Measurements from ENCODE around the gene KLHL20.
"Not testable (repeated sequence)": the region's sequence is repeated elsewhere in the genome, so short reads cannot be mapped to it uniquely, and the experiment has no call there.

KLHL20 gene, protein sequence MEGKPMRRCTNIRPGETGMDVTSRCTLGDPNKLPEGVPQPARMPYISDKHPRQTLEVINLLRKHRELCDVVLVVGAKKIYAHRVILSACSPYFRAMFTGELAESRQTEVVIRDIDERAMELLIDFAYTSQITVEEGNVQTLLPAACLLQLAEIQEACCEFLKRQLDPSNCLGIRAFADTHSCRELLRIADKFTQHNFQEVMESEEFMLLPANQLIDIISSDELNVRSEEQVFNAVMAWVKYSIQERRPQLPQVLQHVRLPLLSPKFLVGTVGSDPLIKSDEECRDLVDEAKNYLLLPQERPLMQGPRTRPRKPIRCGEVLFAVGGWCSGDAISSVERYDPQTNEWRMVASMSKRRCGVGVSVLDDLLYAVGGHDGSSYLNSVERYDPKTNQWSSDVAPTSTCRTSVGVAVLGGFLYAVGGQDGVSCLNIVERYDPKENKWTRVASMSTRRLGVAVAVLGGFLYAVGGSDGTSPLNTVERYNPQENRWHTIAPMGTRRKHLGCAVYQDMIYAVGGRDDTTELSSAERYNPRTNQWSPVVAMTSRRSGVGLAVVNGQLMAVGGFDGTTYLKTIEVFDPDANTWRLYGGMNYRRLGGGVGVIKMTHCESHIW

DNA sequence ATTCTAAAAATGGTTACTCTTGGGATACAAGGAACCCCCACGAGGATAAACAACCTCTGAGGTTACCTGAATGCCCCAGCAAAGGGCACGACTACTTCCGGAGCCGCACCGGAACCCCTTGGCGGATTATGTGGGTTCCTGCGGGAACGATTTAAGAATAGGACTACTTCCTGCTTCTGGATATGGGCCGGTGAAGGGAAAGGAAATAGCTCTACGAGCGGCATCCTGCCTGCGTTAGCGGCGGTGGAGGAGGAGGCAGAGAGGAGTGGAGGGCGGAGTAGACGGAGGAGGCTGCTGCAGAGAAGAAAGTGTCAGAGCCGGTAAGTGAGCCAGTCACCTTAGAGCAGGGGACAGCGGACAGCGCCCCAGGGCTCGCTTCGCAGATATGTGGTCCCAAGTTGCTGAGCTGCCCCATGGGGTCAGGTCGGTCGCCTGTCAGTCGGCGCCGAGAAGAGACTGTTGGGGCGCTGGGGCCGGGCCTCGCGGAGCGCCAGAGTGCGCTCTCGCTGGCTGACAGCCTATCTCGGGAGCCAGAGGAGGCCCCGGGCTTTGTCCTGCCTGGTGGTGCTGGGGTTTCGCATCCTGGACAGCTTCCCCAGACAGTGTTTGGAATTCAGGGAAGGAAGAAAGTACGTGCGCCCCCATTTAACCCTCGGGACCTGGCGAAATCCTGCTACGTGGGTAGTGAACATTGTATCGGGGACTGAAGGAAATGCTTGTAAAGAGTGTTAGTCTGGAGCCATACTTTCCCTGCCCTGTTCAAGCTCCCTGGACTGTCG is at the start of gene KLHL20:
Gene KLHL20 (plus strand): TSS at position 223 of the 779 bp plus-strand sequence. CDS start 1,063 bp downstream, outside the sequence.
- DNase-seq (ENCODE audit: low read depth) = peak; percentile 95
- H3K4me3 ChIP-seq (ENCODE audit: low read depth, low read length) = peak within 1 kb of the TSS; percentile 80
- TF ChIP-seq, protein P1, sequence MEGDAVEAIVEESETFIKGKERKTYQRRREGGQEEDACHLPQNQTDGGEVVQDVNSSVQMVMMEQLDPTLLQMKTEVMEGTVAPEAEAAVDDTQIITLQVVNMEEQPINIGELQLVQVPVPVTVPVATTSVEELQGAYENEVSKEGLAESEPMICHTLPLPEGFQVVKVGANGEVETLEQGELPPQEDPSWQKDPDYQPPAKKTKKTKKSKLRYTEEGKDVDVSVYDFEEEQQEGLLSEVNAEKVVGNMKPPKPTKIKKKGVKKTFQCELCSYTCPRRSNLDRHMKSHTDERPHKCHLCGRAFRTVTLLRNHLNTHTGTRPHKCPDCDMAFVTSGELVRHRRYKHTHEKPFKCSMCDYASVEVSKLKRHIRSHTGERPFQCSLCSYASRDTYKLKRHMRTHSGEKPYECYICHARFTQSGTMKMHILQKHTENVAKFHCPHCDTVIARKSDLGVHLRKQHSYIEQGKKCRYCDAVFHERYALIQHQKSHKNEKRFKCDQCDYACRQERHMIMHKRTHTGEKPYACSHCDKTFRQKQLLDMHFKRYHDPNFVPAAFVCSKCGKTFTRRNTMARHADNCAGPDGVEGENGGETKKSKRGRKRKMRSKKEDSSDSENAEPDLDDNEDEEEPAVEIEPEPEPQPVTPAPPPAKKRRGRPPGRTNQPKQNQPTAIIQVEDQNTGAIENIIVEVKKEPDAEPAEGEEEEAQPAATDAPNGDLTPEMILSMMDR (IDR thresholded peaks at IDR 0.05; ENCODE audit: insufficient read depth, low read depth, low read length, missing control alignments) = no peak

DNA sequence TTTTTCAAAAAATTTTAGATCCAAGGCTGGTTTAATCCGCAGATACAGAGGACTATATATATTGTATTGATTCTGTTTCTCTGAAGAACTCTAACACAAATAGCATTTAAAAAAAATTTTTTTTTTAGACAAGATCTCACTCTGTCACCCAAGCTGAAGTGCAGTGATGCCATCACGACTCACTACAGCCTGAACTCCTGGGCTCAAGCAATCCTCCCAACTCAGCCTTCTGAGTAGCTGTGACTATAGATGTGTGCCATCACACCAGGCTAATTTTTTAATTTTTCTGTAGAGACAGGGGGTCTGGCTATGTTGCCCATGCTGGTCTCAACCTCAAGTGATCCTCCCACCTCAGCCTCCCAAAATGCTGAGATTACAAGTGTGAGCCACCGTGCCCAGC is 48.1 kb upstream of the KLHL20 start:
- no peak for DNase-seq (ENCODE audit: low read depth)
- TF ChIP-seq, protein P1 (IDR thresholded peaks at IDR 0.05; ENCODE audit: insufficient read depth, low read depth, low read length, missing control alignments) = no peak
- no peak overlapping the region for H3K4me3 ChIP-seq (ENCODE audit: low read depth, low read length)

DNA sequence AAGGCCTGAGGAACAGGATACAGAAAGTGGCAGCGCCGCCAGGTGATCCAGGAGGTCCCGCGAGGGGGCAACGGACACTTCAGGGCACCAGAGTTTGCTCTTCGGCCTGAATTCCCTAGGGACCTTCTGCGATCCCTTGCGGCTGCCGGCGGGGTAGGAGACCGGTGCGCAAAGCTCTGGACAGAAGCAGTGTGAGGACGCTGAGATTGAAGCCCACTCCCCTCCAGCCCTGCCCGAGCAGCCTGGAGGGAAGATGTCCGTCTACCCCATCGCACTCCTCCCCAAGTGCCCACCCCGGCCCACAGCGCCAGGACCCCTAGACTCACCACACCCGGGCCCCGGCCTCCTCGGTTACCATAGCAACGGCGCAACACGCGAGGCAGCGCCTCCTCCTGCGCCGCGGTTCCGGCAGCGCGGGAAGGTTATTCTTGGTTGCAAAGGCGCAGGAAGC is 45.3 kb upstream of the KLHL20 start, which contains the start of gene ANKRD45:
Gene ANKRD45 (minus strand): TSS at position 361 of the 451 bp plus-strand sequence. CDS start 10,433 bp downstream, outside the sequence.
- TF ChIP-seq, protein P1 (IDR thresholded peaks at IDR 0.05; ENCODE audit: insufficient read depth, low read depth, low read length, missing control alignments) = no peak
- peak within 1 kb of the TSS; percentile 2 for H3K4me3 ChIP-seq (ENCODE audit: low read depth, low read length)
- peak; percentile 45 for DNase-seq (ENCODE audit: low read depth)

DNA sequence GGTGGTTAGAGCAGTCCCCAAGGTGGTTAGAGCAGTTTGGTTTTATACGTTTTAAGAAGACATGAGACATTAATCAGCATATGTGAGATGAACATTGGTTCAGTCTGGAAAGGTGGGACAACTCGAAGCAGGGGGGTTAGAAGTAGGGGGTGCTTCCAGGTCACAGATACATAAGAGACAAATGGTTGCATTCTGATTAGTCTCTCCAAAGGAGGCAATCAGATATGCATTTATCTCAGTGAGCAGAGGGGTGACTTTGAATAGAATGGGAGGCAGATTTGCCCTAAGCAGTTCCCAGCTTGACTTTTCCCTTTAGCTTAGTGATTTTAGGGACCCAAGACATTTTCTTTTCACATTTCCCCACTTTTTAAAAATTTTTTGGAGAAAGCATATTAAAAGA is 40.3 kb upstream of the KLHL20 start:
- not testable (repeated sequence) for DNase-seq (ENCODE audit: low read depth); H3K4me3 ChIP-seq (ENCODE audit: low read depth, low read length)

DNA sequence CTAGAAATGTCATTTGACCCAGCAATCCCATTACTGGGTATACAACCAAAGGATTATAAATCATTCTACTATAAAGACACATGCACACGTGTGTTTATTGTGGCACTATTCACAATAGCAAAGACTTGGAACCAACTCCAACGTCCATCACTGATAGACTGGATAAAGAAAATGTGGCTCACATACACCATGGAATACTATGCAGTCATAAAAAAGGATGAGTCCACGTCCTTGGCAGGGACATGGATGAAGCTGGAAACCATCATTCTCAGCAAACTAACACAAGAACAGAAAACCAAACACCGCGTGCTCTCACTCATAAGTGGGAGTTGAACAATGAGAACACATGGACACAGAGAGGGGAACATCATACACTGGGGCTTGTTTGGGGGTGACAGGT is 34.6 kb upstream of the KLHL20 start:
- not testable (repeated sequence) for DNase-seq (ENCODE audit: low read depth); H3K4me3 ChIP-seq (ENCODE audit: low read depth, low read length)

DNA sequence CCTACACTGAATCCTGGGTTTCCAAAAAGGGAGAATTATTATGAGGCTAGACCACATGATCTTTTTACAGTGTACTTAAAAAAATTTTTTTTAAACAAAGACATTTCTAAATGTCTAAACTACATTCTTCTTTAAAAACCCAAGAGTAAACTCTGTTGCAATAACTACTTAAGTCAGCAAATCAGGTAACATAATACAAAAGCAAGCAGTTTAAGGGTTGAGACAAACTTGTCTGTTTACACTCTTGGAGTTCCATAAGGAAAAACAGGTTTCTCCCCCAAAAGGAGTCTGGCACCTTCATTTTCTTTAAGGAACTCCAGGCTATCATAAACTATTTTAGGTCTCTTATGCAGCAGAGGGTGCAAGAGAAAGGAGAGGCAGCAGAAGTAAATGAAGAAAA is 32.6 kb upstream of the KLHL20 start:
- no peak for DNase-seq (ENCODE audit: low read depth)
- no peak overlapping the region for H3K4me3 ChIP-seq (ENCODE audit: low read depth, low read length)
- TF ChIP-seq, protein P1 (IDR thresholded peaks at IDR 0.05; ENCODE audit: insufficient read depth, low read depth, low read length, missing control alignments) = no peak

DNA sequence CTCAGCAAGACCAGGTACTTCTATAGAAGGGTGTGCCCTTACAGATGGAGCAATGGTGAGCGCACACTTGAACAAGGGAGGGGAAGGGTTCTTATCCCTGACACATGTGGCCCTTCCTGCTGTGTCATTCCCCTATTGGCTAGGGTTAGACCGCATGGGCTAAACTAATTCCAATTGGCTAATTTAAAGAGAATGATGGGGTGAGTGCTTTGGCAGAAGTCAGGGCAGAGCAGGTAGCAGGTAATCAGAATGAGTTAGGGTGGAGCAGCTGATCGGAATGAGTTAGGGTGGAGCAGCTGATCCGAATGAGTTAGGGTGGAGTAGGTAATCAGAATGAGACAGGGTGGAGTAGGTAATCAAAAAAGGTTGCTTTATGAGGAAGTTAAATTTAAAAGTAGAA is 30.9 kb upstream of the KLHL20 start:
- not testable (repeated sequence) for H3K4me3 ChIP-seq (ENCODE audit: low read depth, low read length); DNase-seq (ENCODE audit: low read depth)

DNA sequence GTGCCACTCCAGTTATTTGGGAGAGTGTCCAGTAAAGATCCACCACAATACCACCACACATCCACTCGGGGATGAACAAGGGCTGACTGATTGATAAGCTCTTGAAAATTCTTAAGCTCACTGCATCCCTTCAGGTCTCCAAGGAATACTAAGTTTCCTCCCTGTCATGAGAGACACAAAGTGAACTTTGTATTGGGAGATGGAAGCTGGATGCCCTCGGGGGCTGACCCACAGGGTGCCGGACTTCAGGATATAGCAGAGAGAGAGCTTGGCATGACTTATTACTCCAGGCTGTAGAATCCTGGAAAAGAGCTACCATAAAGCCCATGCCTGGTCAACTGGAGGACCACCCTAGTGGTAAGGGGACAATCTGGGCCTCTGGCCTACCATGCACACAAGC is 29.7 kb upstream of the KLHL20 start:
- not testable (repeated sequence) for H3K4me3 ChIP-seq (ENCODE audit: low read depth, low read length); DNase-seq (ENCODE audit: low read depth)
